Panc1 (cell line): Measurements from ENCODE around the gene TPT1. TPM values are rescaled to one million over a fixed set of nuclear protein-coding genes. Genes with fewer than 3 reads are reported as not detected.

Experiments used
- ATAC-seq: fragments of 200-7000 bp; cut with Tn5 transposase; 2 replicates; pipeline ENCODE4 v1.9.1; 2020; ENCODE audit warnings: mild to moderate bottlenecking, moderate library complexity
- BruUV-seq: library from RNA; stranded (reverse); fragments of 400-500 nt; replicated peaks from 2 replicates; lab custom pipeline; 2021; lab: Mats Ljungman, UMichigan
- CTCF ChIA-PET: fragments of 300-600 bp; sonication (Branson Sonifier 250); formaldehyde crosslinking; loops from one replicate; lab custom pipeline; 2022; ENCODE audit warnings: antibody characterized with exemption; lab: Charles Lee
- POLR2A ChIA-PET: fragments of 300-600 bp; sonication (Branson Sonifier 250); formaldehyde crosslinking; loops from one replicate; lab custom pipeline; 2022; ENCODE audit warnings: antibody characterized with exemption; lab: Charles Lee
- DNase-seq: peaks from one replicate; pipeline ENCODE4 v3.0.0-alpha.2; 2010; ENCODE audit warnings: low read depth, low spot score
- H3K27ac ChIP-seq: 2 replicates; pipeline ENCODE4 v1.5.1; 2011; ENCODE audit warnings: mild to moderate bottlenecking, low read length, inconsistent platforms
- H3K27me3 ChIP-seq: fragments of 200-500 bp; sonication (Bioruptor generic); 2 replicates; pipeline ENCODE4 v1.6.0; 2014; ENCODE audit warnings: low read length, inconsistent platforms; ENCODE audit not compliant: control insufficient read depth, insufficient read depth
- H3K36me3 ChIP-seq: fragments of 200-500 bp; sonication (Bioruptor generic); 2 replicates; pipeline ENCODE4 v1.5.1; 2014; ENCODE audit warnings: inconsistent platforms, mild to moderate bottlenecking, low read length, moderate library complexity; ENCODE audit not compliant: control insufficient read depth, insufficient read depth
- H3K4me1 ChIP-seq: 2 replicates; pipeline ENCODE4 v1.5.1; 2011; ENCODE audit warnings: inconsistent platforms, mild to moderate bottlenecking, low read length, moderate library complexity; ENCODE audit not compliant: control insufficient read depth, insufficient read depth
- H3K4me3 ChIP-seq, 2 experiments: 2 replicates each; pipeline ENCODE4 v1.5.1; 2011 to 2012; ENCODE audit warnings: low read depth in 2 of 2, low read length in 2 of 2, mild to moderate bottlenecking in 2 of 2, inconsistent platforms in 1 of 2, moderate library complexity in 1 of 2
- H3K9me3 ChIP-seq: fragments of 200-500 bp; sonication (Bioruptor generic); 2 replicates; pipeline ENCODE4 v1.5.1; 2014; ENCODE audit warnings: low read depth, mild to moderate bottlenecking, inconsistent platforms, low read length, moderate library complexity; ENCODE audit not compliant: control insufficient read depth, insufficient read depth
- CTCF ChIP-seq: fragments of 450-650 bp; IDR thresholded peaks from 2 replicates; pipeline ENCODE4 v1.5.1; 2017; ENCODE audit warnings: mild to moderate bottlenecking
- POLR2AphosphoS5 ChIP-seq: IDR thresholded peaks from 2 replicates; pipeline ENCODE4 v1.6.1; 2012; ENCODE audit warnings: mild to moderate bottlenecking, low read depth, low read length, moderate library complexity
- REST ChIP-seq, 2 experiments: IDR thresholded peaks; 2 replicates each; pipeline ENCODE4 v1.6.1; 2011 to 2012; ENCODE audit warnings: low read depth in 2 of 2, control low read depth in 1 of 2, low read length in 1 of 2, mild to moderate bottlenecking in 1 of 2, moderate library complexity in 1 of 2; ENCODE audit not compliant: insufficient read depth in 1 of 2
- SIN3A ChIP-seq: IDR thresholded peaks from 2 replicates; pipeline ENCODE4 v1.6.1; 2012; ENCODE audit warnings: low read depth, mild to moderate bottlenecking, low read length, moderate library complexity, borderline replicate concordance; ENCODE audit not compliant: insufficient read depth
- TCF7L2 ChIP-seq: IDR thresholded peaks from 2 replicates; pipeline ENCODE4 v1.6.1; 2011; ENCODE audit warnings: mild to moderate bottlenecking, low read depth, low read length, inconsistent platforms
- in situ Hi-C: cut with HindIII; loops from 2 replicates; pipeline ENCODE4 v1.10.0; 2016; ENCODE audit warnings: low sequenced_read_pairs, low pct_unique_long_range_greater_than_20kb
- intact Hi-C: fragments of 100-400 bp; cut with micrococcal nuclease; formaldehyde crosslinking; loops from one replicate; pipeline ENCODE4 v1.10.0; 2022; ENCODE audit not compliant: unreplicated experiment
- total RNA-seq: library from RNA; stranded (reverse); gene quantifications from one replicate; pipeline ENCODE4 v1.2.1, GENCODE V29; 2021; ENCODE audit not compliant: unreplicated experiment

TPT1 gene
- total RNA-seq, 1 experiment from 2014 or later = 939 TPM

GRCh38 chr13:45306966-45307365, 34.0 kb downstream of the TPT1 start:
- DNase-seq (no peak), ATAC-seq (no peak)
- ChIA-PET CTCF (no interaction called here), POLR2A (no interaction called here)
- no TSS peak for BruUV-seq
- Histone ChIP-seq H3K4me1 (peaks cover 4% of the 10 kb centered on the region; the same call in 1 of the 2 replicates), H3K4me3 (no peak overlapping the region), H3K36me3 (no peaks in the 10 kb centered on the region), H3K27me3 (no peaks in the 10 kb centered on the region), H3K9me3 (no peaks in the 10 kb centered on the region), H3K27ac (no peak overlapping the region)
- in situ Hi-C loops = no loop called here
- intact Hi-C loops = loop anchor here (5.0 kb wide), 1 partner anchor 255 kb away; no protein-coding TSS in a partner anchor
- TF ChIP-seq TCF7L2 (no peak), CTCF (no peak), POLR2AphosphoS5 (no peak), REST (IDR thresholded peaks at IDR 0.05; ENCODE audit: insufficient read depth in 1 of 2, low read depth in 2 of 2, low read length in 1 of 2) (no peak), SIN3A (no peak)

- in situ Hi-C loops = no loop called here
- BruUV-seq = no TSS peak
- POLR2A ChIA-PET = interaction anchor here (0.8 kb wide), 1 partner anchor 19 kb away, joined by 6 read pairs; no protein-coding TSS in a partner anchor
Measured at GRCh38 chr13:45305079-45305478, 35.9 kb downstream of the TPT1 start.

More at GRCh38 chr13:45305079-45305478, 35.9 kb downstream of the TPT1 start:
- CTCF ChIA-PET = no interaction called here
- H3K36me3 ChIP-seq = no peaks in the 10 kb centered on the region
- no peaks in the 10 kb centered on the region for H3K9me3 ChIP-seq
- no peak for DNase-seq
- no peaks in the 10 kb centered on the region for H3K27me3 ChIP-seq
- no peak for TF ChIP-seq POLR2AphosphoS5
- TF ChIP-seq CTCF = no peak
- TF ChIP-seq SIN3A = no peak
- TF ChIP-seq TCF7L2 = no peak
- no peak for TF ChIP-seq REST (IDR thresholded peaks at IDR 0.05; ENCODE audit: insufficient read depth in 1 of 2, low read depth in 2 of 2, low read length in 1 of 2)
- no peaks in the 10 kb centered on the region for H3K4me1 ChIP-seq
- H3K27ac ChIP-seq = no peak overlapping the region
- ATAC-seq = no peak
- H3K4me3 ChIP-seq = no peak overlapping the region
- intact Hi-C loops = loop anchor here (5.0 kb wide), 1 partner anchor 253 kb away; no protein-coding TSS in a partner anchor
